Endothelial cell (in vitro differentiated cells): ENCODE measurements around the gene HSPB7. TPM values are rescaled to one million over a fixed set of nuclear protein-coding genes. Genes with fewer than 3 reads are reported as not detected.

Experiments
- DNase-seq: peaks from one replicate; pipeline ENCODE4 v3.0.0; 2021; ENCODE audit warnings: low spot score
- H3K27ac Mint-ChIP-seq: one replicate; pipeline ENCODE4 v1.8.0; 2021; ENCODE audit warnings: mixed read lengths, inconsistent platforms; ENCODE audit not compliant: unreplicated experiment
- H3K27me3 Mint-ChIP-seq: one replicate; pipeline ENCODE4 v1.8.0; 2021; ENCODE audit warnings: mild to moderate bottlenecking, moderate library complexity, mixed read lengths, inconsistent platforms; ENCODE audit not compliant: unreplicated experiment
- H3K36me3 Mint-ChIP-seq: one replicate; pipeline ENCODE4 v1.8.0; 2021; ENCODE audit warnings: mild to moderate bottlenecking, low read depth, mixed read lengths, inconsistent platforms; ENCODE audit not compliant: unreplicated experiment
- H3K4me1 Mint-ChIP-seq: one replicate; pipeline ENCODE4 v1.8.0; 2021; ENCODE audit warnings: mild to moderate bottlenecking, mixed read lengths, inconsistent platforms; ENCODE audit not compliant: unreplicated experiment
- H3K4me3 Mint-ChIP-seq: one replicate; pipeline ENCODE4 v1.8.0; 2021; ENCODE audit warnings: mild to moderate bottlenecking, mixed read lengths, inconsistent platforms; ENCODE audit not compliant: unreplicated experiment
- H3K9me3 Mint-ChIP-seq: one replicate; pipeline ENCODE4 v1.8.0; 2021; ENCODE audit warnings: mixed read lengths, inconsistent platforms; ENCODE audit not compliant: unreplicated experiment
- CTCF ChIP-seq: fragments of 200-600 bp; sonication (generic); IDR thresholded peaks from one replicate; pipeline ENCODE4 v1.5.0; 2021; ENCODE audit warnings: antibody characterized with exemption; ENCODE audit not compliant: unreplicated experiment
- total RNA-seq: library from RNA; stranded (reverse); fragmentation: NEBNext Ultra II Directional; extraction: Animal tissue kit (Norgen Biotek cat#: 25700); gene quantifications from one replicate; pipeline ENCODE4 v1.2.1, GENCODE V29; 2021; ENCODE audit not compliant: unreplicated experiment

The HSPB7 gene
- total RNA-seq, 1 donor from 2014 or later, result not detected

GRCh38 chr1:15991427-15992186 is 26.2 kb downstream of the HSPB7 start:
- no peak for DNase-seq
- no peak overlapping the region for H3K4me3 Mint-ChIP-seq
- no peaks in the 10 kb centered on the region for H3K9me3 Mint-ChIP-seq
- H3K36me3 Mint-ChIP-seq, result no peaks in the 10 kb centered on the region
- no peak overlapping the region for H3K27ac Mint-ChIP-seq
- no peaks in the 10 kb centered on the region for H3K27me3 Mint-ChIP-seq
- TF ChIP-seq CTCF, result no peak
- H3K4me1 Mint-ChIP-seq, result no peaks in the 10 kb centered on the region

- no peak for DNase-seq
- Mint-ChIP-seq H3K9me3 (no peaks in the 10 kb centered on the region), H3K36me3 (no peaks in the 10 kb centered on the region), H3K4me3 (no peak overlapping the region), H3K27me3 (no peaks in the 10 kb centered on the region), H3K4me1 (peaks cover 4% of the 10 kb centered on the region), H3K27ac (no peak overlapping the region)
- no peak for TF ChIP-seq CTCF
Measured at GRCh38 chr1:15989776-15990175, 28.1 kb downstream of the HSPB7 start.

- H3K4me1 Mint-ChIP-seq, result peaks cover 4% of the 10 kb centered on the region
- no peaks in the 10 kb centered on the region for H3K9me3 Mint-ChIP-seq
- H3K27ac Mint-ChIP-seq, result no peak overlapping the region
- no peak for TF ChIP-seq CTCF
- no peaks in the 10 kb centered on the region for H3K36me3 Mint-ChIP-seq
- no peak for DNase-seq
- no peaks in the 10 kb centered on the region for H3K27me3 Mint-ChIP-seq
- H3K4me3 Mint-ChIP-seq, result no peak overlapping the region
Measured at GRCh38 chr1:15988856-15989736, 28.7 kb downstream of the HSPB7 start.

- no peak overlapping the region for H3K27ac Mint-ChIP-seq
- no peak for DNase-seq
- H3K4me3 Mint-ChIP-seq, result no peak overlapping the region
- H3K36me3 Mint-ChIP-seq, result no peaks in the 10 kb centered on the region
- TF ChIP-seq CTCF, result no peak
- H3K9me3 Mint-ChIP-seq, result no peaks in the 10 kb centered on the region
- H3K4me1 Mint-ChIP-seq, result peaks cover 4% of the 10 kb centered on the region
- H3K27me3 Mint-ChIP-seq, result peaks cover 1% of the 10 kb centered on the region
Measured at GRCh38 chr1:15985611-15986297, 32.1 kb downstream of the HSPB7 start.
